OCI-LY1 (cell line): ENCODE data around the gene MCHR1.

Source experiments
- H2AFZ ChIP-seq: fragments of 200-600 bp; sonication (generic), shearing (Covaris generic); 2 replicates; pipeline ENCODE4 v1.6.0; 2014; ENCODE audit warnings: antibody characterized with exemption, mild to moderate bottlenecking, low read length
- H3F3A ChIP-seq: fragments of 200-600 bp; sonication (generic), shearing (Covaris generic); 2 replicates; pipeline ENCODE4 v1.6.0; 2014; ENCODE audit warnings: mild to moderate bottlenecking, antibody characterized with exemption, low read length, moderate library complexity; ENCODE audit not compliant: insufficient read depth
- H3K27ac ChIP-seq: fragments of 200-600 bp; sonication (generic); 2 replicates; pipeline ENCODE4 v1.5.1; 2014; ENCODE audit warnings: low read length, mixed run types, mild to moderate bottlenecking, low read depth; ENCODE audit not compliant: poor library complexity, severe bottlenecking
- H3K27me3 ChIP-seq: fragments of 200-600 bp; sonication (generic); 2 replicates; pipeline ENCODE4 v1.6.0; 2014; ENCODE audit warnings: antibody characterized with exemption, mild to moderate bottlenecking, low read length, moderate library complexity; ENCODE audit not compliant: insufficient read depth
- H3K36me3 ChIP-seq: fragments of 200-600 bp; sonication (generic); 2 replicates; pipeline ENCODE4 v1.6.1; 2014; ENCODE audit warnings: mild to moderate bottlenecking, antibody characterized with exemption, low read length, moderate library complexity, mixed read lengths; ENCODE audit not compliant: insufficient read depth
- H3K4me1 ChIP-seq: fragments of 200-600 bp; sonication (generic); 2 replicates; pipeline ENCODE4 v1.5.1; 2014; ENCODE audit warnings: mild to moderate bottlenecking, low read length, moderate library complexity; ENCODE audit not compliant: insufficient read depth, severe bottlenecking
- H3K4me2 ChIP-seq: fragments of 200-600 bp; sonication (generic), shearing (Covaris generic); 2 replicates; pipeline ENCODE4 v1.6.1; 2014; ENCODE audit warnings: low read length
- H3K4me3 ChIP-seq: fragments of 200-600 bp; sonication (generic); 2 replicates; pipeline ENCODE4 v1.5.1; 2014; ENCODE audit warnings: low read length, low read depth, mild to moderate bottlenecking, mixed read lengths; ENCODE audit not compliant: poor library complexity, severe bottlenecking
- H3K79me2 ChIP-seq: fragments of 200-600 bp; shearing (Covaris generic); 2 replicates; pipeline ENCODE4 v1.6.1; 2016; ENCODE audit warnings: mixed run types, low read length, mixed read lengths; ENCODE audit not compliant: insufficient read depth
- H3K9ac ChIP-seq: fragments of 200-600 bp; sonication (generic), shearing (Covaris generic); 2 replicates; pipeline ENCODE4 v1.6.1; 2014; ENCODE audit warnings: mild to moderate bottlenecking, low read length, mixed read lengths
- H3K9me2 ChIP-seq: fragments of 200-600 bp; sonication (generic), shearing (Covaris generic); 2 replicates; pipeline ENCODE4 v1.6.1; 2014; ENCODE audit warnings: low read depth, mild to moderate bottlenecking, low read length, mixed read lengths
- H3K9me3 ChIP-seq: fragments of 200-600 bp; shearing (Covaris generic); 2 replicates; pipeline ENCODE4 v1.6.1; 2014; ENCODE audit warnings: low read length, mixed read lengths
- H4K20me1 ChIP-seq: fragments of 200-600 bp; sonication (generic), shearing (Covaris generic); 2 replicates; pipeline ENCODE4 v1.6.0; 2016; ENCODE audit warnings: mild to moderate bottlenecking, low read length; ENCODE audit not compliant: insufficient read depth
- CTCF ChIP-seq: fragments of 200-600 bp; sonication (generic), shearing (Covaris generic); IDR thresholded peaks from 2 replicates; pipeline ENCODE4 v1.5.1; 2017; ENCODE audit warnings: mild to moderate bottlenecking, antibody characterized with exemption, low read length, moderate library complexity, mixed read lengths
- EZH2 ChIP-seq: fragments of 200-600 bp; sonication (generic), shearing (Covaris generic); IDR thresholded peaks from 2 replicates; pipeline ENCODE4 v1.8.0; 2017; ENCODE audit warnings: borderline replicate concordance, mixed run types, mild to moderate bottlenecking, antibody characterized with exemption, low read length, moderate library complexity, mixed read lengths

MCHR1 gene

GRCh38 chr22:40694411-40694810 is 15.1 kb downstream of the MCHR1 start:
- Histone ChIP-seq H3K36me3 (no peaks in the 10 kb centered on the region), H3K4me2 (no peak overlapping the region), H3K27ac (no peak overlapping the region), H3K4me3 (no peak overlapping the region), H3F3A (no peaks in the 10 kb centered on the region), H2AFZ (no peak overlapping the region), H3K79me2 (no peaks in the 10 kb centered on the region), H3K27me3 (0 out of 2 replicates have a peak, but pooled peaks cover 5% of the 10 kb centered on the region), H3K4me1 (no peaks in the 10 kb centered on the region), H3K9me2 (no peaks in the 10 kb centered on the region), H3K9me3 (no peaks in the 10 kb centered on the region), H4K20me1 (no peaks in the 10 kb centered on the region), H3K9ac (no peak overlapping the region)
- TF ChIP-seq EZH2 (no peak), CTCF (no peak)

- H3K27me3 ChIP-seq = peaks cover 5% of the 10 kb centered on the region; the same call in 1 of the 2 replicates
- no peaks in the 10 kb centered on the region for H3K36me3 ChIP-seq
- H3K9me2 ChIP-seq = no peaks in the 10 kb centered on the region
- no peak overlapping the region for H2AFZ ChIP-seq
- no peaks in the 10 kb centered on the region for H3F3A ChIP-seq
- no peak overlapping the region for H3K4me2 ChIP-seq
- TF ChIP-seq EZH2 = no peak
- no peak for TF ChIP-seq CTCF
- H3K4me3 ChIP-seq = no peak overlapping the region
- H3K9me3 ChIP-seq = no peaks in the 10 kb centered on the region
- H3K4me1 ChIP-seq = no peaks in the 10 kb centered on the region
- H3K79me2 ChIP-seq = no peaks in the 10 kb centered on the region
- H4K20me1 ChIP-seq = no peaks in the 10 kb centered on the region
- no peak overlapping the region for H3K9ac ChIP-seq
- H3K27ac ChIP-seq = no peak overlapping the region
Measured at GRCh38 chr22:40701274-40701673, 22.0 kb downstream of the MCHR1 start.

GRCh38 chr22:40703174-40703573 is 23.9 kb downstream of the MCHR1 start:
- no peak overlapping the region for H3K4me2 ChIP-seq
- H3F3A ChIP-seq = no peaks in the 10 kb centered on the region
- no peaks in the 10 kb centered on the region for H3K9me2 ChIP-seq
- no peaks in the 10 kb centered on the region for H3K36me3 ChIP-seq
- no peaks in the 10 kb centered on the region for H3K79me2 ChIP-seq
- H3K4me3 ChIP-seq = no peak overlapping the region
- H3K9ac ChIP-seq = no peak overlapping the region
- no peaks in the 10 kb centered on the region for H3K4me1 ChIP-seq
- H4K20me1 ChIP-seq = no peaks in the 10 kb centered on the region
- peaks cover 3% of the 10 kb centered on the region; the same call in 1 of the 2 replicates for H3K27me3 ChIP-seq
- peaks cover 2% of the 10 kb centered on the region; the same call in 1 of the 2 replicates for H3K9me3 ChIP-seq
- TF ChIP-seq EZH2 (no peak), CTCF (no peak)
- no peak overlapping the region for H3K27ac ChIP-seq
- no peak overlapping the region for H2AFZ ChIP-seq
